ENCODE data around the gene CARNS1.

Gene CARNS1

GRCh38 chr11:67441098-67441563 is 25.7 kb downstream of the CARNS1 start:
- no peak for TF ChIP-seq CTCF (IDR thresholded peaks at IDR 0.05; ENCODE audit: poor library complexity, severe bottlenecking)
- Histone ChIP-seq H3K36me3 (ENCODE audit: low read depth) (peaks cover 15% of the 10 kb centered on the region), H3K4me3 (ENCODE audit: severe bottlenecking) (no peak overlapping the region), H3K9me3 (ENCODE audit: severe bottlenecking) (no peaks in the 10 kb centered on the region), H3K4me1 (ENCODE audit: insufficient read depth, poor library complexity, severe bottlenecking) (no peaks in the 10 kb centered on the region), H3K27ac (ENCODE audit: poor library complexity, severe bottlenecking) (no peak overlapping the region), H3K27me3 (ENCODE audit: insufficient read depth, poor library complexity, severe bottlenecking) (no peaks in the 10 kb centered on the region)
- ATAC-seq (ENCODE audit: low read depth) (no peak), DNase-seq (ENCODE audit: low spot score) (peak; percentile 59)

- Histone ChIP-seq H3K36me3 (ENCODE audit: low read depth) (peaks cover 15% of the 10 kb centered on the region), H3K9me3 (ENCODE audit: severe bottlenecking) (no peaks in the 10 kb centered on the region), H3K27ac (ENCODE audit: poor library complexity, severe bottlenecking) (no peak overlapping the region), H3K4me1 (ENCODE audit: insufficient read depth, poor library complexity, severe bottlenecking) (no peaks in the 10 kb centered on the region), H3K27me3 (ENCODE audit: insufficient read depth, poor library complexity, severe bottlenecking) (no peaks in the 10 kb centered on the region), H3K4me3 (ENCODE audit: severe bottlenecking) (no peak overlapping the region)
- no peak for ATAC-seq (ENCODE audit: low read depth)
- peak; percentile 57 for DNase-seq (ENCODE audit: low spot score)
- no peak for TF ChIP-seq CTCF (IDR thresholded peaks at IDR 0.05; ENCODE audit: poor library complexity, severe bottlenecking)
These were observed 26.4 kb downstream of the CARNS1 start for GRCh38 chr11:67441731-67442351.

GRCh38 chr11:67442504-67443404 is 27.3 kb downstream of the CARNS1 start:
- no peaks in the 10 kb centered on the region for H3K4me1 ChIP-seq (ENCODE audit: insufficient read depth, poor library complexity, severe bottlenecking)
- peak overlapping the region; percentile 57 for H3K4me3 ChIP-seq (ENCODE audit: severe bottlenecking)
- no peaks in the 10 kb centered on the region for H3K9me3 ChIP-seq (ENCODE audit: severe bottlenecking)
- peak; percentile 57 for DNase-seq (ENCODE audit: low spot score)
- ATAC-seq (ENCODE audit: low read depth) = peak; percentile 13
- peaks cover 12% of the 10 kb centered on the region for H3K36me3 ChIP-seq (ENCODE audit: low read depth)
- no peak for TF ChIP-seq CTCF (IDR thresholded peaks at IDR 0.05; ENCODE audit: poor library complexity, severe bottlenecking)
- H3K27me3 ChIP-seq (ENCODE audit: insufficient read depth, poor library complexity, severe bottlenecking) = no peaks in the 10 kb centered on the region
- peak overlapping the region; percentile 66 for H3K27ac ChIP-seq (ENCODE audit: poor library complexity, severe bottlenecking)

- Histone ChIP-seq H3K27ac (ENCODE audit: poor library complexity, severe bottlenecking) (no peak overlapping the region), H3K4me3 (ENCODE audit: severe bottlenecking) (no peak overlapping the region)
These were observed 30.0 kb downstream of the CARNS1 start for GRCh38 chr11:67445515-67445914.

More at GRCh38 chr11:67445515-67445914, 30.0 kb downstream of the CARNS1 start:
- Histone ChIP-seq H3K27me3 (ENCODE audit: insufficient read depth, poor library complexity, severe bottlenecking) (no peaks in the 10 kb centered on the region), H3K4me1 (ENCODE audit: insufficient read depth, poor library complexity, severe bottlenecking) (no peaks in the 10 kb centered on the region), H3K9me3 (ENCODE audit: severe bottlenecking) (no peaks in the 10 kb centered on the region), H3K36me3 (ENCODE audit: low read depth) (peaks cover 11% of the 10 kb centered on the region)
- DNase-seq (ENCODE audit: low spot score) = no peak
- no peak for ATAC-seq (ENCODE audit: low read depth)
- TF ChIP-seq CTCF (IDR thresholded peaks at IDR 0.05; ENCODE audit: poor library complexity, severe bottlenecking) = no peak

Measured in RWPE2 (cell line).